22Rv1 (cell line): ENCODE measurements around the gene CHTF18.

Experiments used
- ZFX ChIP-seq: fragments of 450-650 bp; IDR thresholded peaks from 2 replicates; pipeline ENCODE4 v1.6.1; 2017; ENCODE audit warnings: antibody characterized with exemption, borderline replicate concordance
- TF ChIP-seq, protein P1 (sequence below): fragments of 450-650 bp; IDR thresholded peaks from 2 replicates; pipeline ENCODE4 v1.5.1; 2017; ENCODE audit warnings: mild to moderate bottlenecking

DNA sequence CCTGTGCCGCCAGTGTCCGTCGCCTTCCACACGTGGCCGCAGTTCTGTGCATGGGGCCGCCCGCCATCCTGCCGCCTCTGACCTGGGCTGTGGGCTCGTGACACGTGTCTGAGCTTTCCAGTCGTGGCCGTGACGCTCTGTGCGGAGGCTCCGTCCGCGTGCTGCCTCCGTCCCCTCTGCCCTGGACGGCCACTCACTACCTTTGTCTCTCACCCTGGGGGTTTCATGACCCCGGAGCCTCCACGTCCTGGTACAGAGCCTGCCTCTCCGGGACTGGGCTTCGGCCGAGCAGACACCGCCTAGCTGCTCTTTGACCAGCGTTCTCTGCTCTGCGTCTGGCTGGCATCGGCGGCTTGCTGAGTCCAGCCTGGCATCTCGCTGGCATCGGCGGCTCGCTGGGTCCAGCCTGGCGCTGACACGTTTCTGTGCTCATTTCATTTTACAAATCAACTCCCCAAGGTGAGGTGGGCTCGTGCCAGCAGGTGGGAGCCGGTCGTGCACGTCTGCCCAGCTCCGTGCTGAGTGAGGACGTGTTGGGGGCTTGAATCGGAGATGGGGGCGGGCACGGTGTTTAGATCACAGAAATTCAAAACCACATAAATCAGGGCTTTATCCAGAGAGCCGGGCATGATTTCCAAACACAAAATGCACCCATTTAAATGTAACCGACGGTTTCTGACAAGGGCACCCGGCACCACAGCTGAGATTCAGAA, 56.4 kb downstream of the CHTF18 start:
- TF ChIP-seq, protein P1, sequence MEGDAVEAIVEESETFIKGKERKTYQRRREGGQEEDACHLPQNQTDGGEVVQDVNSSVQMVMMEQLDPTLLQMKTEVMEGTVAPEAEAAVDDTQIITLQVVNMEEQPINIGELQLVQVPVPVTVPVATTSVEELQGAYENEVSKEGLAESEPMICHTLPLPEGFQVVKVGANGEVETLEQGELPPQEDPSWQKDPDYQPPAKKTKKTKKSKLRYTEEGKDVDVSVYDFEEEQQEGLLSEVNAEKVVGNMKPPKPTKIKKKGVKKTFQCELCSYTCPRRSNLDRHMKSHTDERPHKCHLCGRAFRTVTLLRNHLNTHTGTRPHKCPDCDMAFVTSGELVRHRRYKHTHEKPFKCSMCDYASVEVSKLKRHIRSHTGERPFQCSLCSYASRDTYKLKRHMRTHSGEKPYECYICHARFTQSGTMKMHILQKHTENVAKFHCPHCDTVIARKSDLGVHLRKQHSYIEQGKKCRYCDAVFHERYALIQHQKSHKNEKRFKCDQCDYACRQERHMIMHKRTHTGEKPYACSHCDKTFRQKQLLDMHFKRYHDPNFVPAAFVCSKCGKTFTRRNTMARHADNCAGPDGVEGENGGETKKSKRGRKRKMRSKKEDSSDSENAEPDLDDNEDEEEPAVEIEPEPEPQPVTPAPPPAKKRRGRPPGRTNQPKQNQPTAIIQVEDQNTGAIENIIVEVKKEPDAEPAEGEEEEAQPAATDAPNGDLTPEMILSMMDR = no peak
- no peak for TF ChIP-seq ZFX
